COR-L47 (cell line): ENCODE results near the gene CLDN3.
A peak's percentile ranks its signal among the peaks of the same experiment; 100 is the strongest.

ENCODE experiments used
- DNase-seq: peaks from one replicate; lab custom pipeline; 2025; lab: John Stamatoyannopoulos, UW

CLDN3 gene

GRCh38 chr7:73770860-73771670 is 995 bp upstream of the CLDN3 start:
- no peak for DNase-seq

DNA sequence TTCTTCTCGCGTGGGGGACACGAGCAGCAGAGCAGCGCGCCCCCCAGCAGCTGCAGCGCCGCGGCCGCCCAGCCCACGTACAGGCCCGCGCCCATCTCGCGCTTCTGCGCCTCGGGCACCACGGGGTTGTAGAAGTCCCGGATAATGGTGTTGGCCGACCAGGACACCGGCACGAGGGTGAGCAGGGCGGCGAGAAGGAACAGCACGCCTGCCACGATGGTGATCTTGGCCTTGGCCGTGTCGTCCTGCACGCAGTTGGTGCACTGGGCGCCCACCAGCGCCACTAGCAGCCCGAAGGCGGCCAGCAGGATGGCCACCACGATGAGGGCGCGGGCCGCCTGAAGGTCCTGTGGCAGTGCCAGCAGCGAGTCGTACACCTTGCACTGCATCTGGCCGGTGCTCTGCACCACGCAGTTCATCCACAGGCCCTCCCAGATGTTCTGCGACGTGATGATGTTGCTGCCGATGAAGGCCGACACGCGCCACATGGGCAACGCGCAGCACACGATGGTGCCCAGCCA is 529 bp downstream of the CLDN3 start:
- peak; percentile 32 for DNase-seq

DNA sequence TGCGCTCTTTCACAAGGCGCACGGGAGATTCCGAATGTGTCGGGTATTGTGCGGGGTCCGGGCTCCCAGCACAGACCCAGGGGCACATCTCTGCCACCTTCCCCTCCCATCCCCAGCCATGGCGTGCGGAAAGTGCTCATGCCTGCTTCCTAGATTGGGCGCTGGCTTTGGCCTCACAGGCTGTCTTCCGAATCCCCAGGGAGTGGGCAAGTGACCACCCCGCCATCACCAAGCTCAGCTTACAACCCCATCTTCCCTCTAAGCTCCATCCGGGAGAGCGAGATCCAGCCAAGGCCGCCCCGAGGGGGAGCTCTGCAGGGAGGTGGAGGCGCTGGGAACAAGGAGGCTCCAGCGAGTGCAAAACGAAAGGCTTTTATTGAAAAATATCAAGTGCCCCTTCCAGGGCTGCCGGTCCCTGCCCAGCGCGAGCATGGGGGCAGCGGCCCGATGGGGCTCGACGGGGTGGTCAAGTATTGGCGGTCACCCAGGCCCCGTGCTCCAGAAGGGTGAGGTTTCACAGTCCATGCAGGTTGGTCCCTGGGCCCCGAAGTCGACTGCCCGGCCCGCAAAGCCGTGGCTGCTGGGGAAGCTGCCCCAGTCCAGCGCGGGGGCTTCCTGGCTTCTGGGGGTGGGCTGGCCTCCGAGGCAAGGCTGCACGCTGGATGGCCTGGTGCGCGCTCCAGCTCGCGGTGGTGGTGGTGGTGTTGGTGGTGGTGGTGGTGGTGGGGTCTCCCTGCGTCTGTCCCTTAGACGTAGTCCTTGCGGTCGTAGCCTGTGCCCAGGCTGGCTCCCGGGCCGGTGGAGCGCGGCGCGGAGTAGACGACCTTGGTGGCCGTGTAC is 1.2 kb downstream of the CLDN3 start:
- no peak for DNase-seq

DNA sequence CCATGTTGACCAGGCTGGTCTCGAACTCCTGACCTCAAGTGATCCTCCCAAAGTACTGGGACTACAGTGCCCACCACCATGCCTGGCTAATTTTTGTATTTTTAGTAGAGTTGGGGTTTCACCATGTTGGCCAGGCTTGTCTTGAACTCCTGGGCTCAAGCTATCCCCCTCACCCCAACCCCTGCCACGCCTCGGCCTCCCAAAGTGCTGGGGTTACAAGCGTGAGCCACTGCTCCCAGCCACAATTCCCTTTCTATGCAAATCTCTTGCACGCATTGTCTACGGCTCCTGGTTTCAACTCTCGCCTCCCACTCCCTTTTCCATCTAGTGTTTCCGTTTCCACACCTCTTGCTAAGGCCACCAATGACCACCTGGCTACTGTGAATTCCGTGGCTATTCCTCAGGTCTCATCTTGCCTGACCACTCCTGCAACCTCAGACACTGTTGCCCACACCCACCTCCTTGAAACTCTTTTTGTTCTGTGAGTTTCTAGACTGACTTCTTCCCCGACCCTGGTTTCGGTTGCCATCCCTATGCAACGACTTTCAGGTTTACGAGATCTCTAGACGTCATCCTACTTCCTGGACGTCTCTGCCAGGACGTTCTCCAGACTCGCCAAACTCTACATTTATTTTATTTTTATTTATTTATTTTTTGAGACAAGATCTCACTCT is 3.4 kb downstream of the CLDN3 start:
- no peak for DNase-seq

GRCh38 chr7:73762659-73762999 is 7.4 kb downstream of the CLDN3 start:
- no peak for DNase-seq

DNA sequence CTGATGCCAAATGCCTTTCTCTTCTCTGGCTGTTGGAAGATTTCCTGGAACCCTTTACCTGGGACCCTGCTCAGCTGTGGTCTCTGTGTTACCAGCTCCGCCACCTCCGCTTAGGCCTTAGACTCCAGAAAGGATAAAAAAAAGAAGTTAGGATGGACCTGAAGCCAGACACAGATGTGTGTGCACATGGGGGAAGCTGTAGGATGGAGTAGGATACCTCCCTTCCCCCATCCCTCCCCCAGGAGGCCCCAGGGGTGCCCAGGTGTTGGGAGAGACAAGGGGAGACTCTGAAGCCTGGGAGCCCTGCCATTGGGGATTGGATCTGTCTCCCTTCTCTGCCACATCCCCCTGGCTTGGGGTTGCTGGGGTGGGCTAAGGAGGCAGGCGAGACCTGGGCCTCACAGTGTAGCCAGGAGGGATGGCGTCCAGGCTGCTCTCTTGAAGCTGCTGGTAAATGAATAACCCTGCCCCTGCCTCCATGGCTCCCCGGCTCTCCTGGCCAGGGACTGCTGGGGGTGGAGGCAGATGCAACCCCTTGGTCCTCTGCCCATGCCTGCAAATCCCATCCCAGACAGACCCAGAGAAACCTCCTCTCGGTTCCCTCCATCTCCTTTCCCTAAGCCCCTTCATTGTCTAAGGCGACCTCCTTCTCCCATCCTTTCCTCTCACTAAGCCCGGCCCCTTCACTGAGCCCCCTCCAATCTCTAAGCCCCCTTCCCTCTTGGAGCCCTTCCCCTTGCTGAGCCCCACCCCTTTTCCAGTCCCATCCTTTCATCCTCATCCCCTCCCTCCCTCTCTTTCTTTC is 8.0 kb downstream of the CLDN3 start:
- no peak for DNase-seq

- no peak for DNase-seq
Observed at GRCh38 chr7:73758581-73759138, 11.4 kb downstream of the CLDN3 start.

DNA sequence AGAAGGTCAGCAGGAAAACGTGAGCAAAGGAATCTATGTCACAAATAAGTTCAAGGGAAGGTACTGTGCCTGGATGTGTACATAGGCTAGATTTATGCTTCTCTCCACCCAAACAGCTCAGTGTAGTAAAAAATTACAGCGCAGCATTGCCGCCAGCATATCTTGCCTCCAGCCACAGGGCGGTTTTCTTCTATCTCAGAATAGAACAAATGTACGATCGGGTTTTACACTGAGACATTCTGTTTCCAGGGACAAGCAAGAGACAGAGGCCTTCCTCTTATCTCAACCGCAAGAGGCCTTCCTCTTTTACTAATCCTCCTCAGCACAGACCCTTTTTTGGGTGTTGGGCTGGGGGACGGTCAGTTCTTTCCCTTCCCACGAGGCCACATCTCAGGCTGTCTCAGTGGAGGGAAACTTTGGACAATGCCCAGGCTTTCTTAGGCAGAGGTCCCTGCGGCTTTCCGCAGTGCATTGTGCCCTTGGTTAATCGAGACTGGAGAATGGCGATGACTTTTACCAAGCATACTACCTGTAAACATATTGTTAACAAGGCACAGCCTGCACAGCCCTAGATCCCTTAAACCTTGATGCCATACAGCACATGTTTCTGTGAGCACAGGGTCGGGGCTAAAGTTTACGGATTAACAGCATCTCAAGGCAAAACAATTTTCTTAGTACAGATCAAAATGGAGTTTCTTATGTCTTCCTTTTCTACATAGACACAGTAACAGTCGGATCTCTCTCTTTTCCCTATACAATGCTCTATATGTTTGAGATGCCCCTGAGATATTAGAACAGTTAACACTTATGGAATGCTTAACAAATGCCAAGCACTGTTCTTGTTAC is 19.9 kb downstream of the CLDN3 start:
- no peak for DNase-seq

DNA sequence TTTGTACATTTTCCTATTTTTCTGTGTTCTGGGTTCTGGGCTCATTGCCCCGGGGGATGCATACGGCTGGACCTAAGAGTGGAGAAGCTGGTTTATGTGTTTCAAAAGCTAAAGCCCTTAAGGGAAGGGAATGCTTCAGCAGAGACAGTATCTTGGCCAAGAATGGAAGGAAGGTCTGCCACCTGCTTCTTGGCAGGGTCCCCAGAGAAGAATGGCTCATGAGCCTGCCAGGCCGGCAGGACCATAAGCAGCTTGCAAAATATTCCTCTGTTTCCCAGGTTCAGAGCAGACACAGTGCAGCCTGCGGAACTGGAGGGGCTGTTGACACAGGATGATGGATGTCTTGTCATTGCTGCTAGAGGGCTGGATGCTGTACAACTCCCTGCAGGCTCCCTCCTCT is 23.7 kb downstream of the CLDN3 start:
- no peak for DNase-seq

- DNase-seq: peak; percentile 98
Observed at GRCh38 chr7:73742753-73743641, 27.1 kb downstream of the CLDN3 start.

DNA sequence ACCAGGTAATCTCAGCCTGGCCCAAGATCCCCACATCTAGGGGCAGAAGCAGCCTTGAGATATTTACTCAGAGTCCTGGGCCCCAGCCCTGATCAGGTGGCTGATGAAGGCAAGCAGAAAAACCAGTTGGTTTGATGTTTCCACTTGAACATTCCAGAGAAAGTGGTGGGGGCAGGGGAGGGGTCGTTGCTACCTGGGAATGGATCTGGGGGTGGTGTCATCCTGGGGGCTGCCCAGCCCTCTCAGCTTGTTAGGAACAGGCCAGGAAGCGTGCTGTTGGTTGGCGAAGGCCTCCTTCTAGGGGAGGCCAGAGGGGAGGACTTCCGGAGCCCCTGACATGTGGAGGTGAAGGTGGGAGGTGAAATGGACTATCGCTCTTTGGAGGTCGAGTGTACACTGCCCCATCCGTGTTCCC is 27.7 kb downstream of the CLDN3 start:
- no peak for DNase-seq

DNA sequence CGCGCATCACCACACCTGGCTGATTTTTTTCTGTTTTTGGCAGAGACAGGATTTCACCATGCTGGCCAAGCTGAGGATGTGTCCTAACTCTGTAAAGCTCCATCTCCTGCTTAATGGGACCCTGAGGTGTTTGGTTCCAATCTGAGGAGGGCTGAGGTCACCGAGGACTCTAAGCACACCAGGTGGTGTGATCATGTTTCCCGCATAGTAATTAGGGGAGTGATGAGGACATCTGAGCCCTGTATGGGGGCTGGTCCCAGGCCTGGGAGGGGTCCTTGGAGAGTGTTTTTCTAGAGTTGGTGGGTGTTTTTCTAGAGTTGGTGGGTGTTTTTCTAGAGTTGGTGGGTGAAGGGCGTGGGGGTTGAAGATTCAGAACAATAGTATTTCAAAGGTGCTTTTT is 28.5 kb downstream of the CLDN3 start:
- DNase-seq: peak; percentile 47

GRCh38 chr7:73740771-73741170 is 29.3 kb downstream of the CLDN3 start:
- DNase-seq: no peak

- DNase-seq: no peak
Observed at GRCh38 chr7:73740212-73740611, 29.9 kb downstream of the CLDN3 start.

DNA sequence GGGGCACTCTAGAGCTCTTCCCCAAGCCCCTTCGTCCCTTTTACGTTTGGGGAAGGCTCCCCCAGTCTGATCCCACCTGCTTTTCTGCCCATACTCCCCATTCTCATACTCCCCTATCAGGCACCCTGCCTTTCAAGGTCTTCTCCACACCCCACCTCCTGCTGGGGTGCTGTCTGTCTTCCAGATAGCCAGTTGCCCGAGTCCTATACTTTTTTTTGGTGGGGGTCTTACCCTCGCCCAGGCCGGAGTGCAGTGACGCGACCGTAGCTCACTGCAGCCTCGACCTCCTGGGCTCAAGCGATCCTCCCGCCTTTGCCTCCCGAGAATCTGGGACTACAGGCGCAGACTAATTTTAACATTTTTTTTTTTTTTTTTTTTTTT is 30.7 kb downstream of the CLDN3 start:
- DNase-seq: no peak

DNA sequence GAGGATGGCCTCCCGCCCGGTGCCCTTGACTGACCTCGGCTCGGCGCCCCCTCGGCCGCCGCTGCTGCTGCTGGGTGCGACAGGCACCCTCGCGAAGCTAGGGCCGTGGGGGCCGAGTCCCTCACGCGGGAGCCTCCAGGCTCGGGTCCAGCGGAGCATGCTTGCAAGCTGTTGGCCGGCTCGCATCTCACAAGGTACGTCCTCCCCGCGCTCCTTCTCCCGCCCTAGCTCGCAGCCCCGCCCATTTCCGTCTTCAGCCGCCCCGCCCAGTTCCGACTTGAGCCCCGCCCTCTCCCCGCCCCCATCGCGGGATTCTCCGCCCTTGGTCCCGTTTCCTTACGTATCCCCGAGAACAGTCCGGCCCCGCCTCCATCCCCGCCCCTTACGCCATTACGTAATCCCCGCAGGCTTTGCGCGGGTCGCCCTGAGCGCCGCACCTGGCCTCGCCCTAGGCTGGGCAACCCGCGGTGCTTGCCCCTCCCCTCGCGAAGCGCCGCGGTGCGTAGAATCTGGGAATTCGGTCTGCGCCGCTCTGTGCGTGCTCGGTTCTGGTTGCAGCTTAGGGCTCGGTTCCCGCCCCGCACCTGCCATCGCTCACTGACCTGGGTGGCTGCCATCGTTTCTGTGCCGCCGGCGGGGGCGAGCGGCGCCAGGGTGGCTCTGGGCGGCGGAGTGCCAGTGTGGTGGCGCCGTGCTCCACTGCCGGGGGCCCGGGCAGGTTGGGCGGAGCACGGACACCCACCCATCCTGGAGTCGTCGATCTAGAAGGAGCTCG is 31.3 kb downstream of the CLDN3 start, which contains the start of gene ABHD11:
Gene ABHD11 (minus strand): TSS at position 191 of the 775 bp plus-strand sequence. CDS start 32 bp downstream, at position 159.
- peak; percentile 98 for DNase-seq

DNA sequence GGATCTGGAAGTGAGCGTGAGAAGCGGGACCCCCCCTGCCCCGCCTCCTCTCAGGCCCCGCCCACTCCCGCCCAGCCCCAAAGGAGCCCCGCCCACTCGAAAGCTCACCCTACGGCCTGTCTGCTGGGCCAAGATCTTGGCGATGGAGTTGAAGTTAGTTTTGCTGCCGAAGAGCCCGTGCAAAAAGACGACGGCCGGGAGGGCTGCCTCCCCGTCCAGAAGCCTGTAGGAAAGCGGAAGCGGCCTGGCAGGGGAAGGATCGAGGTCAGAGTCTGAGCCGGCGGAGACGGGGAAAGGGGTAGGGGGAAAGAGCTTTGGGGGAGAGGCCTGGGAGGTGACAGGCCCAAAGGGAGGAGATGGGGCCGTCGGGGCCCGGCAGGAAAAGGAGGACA is 31.9 kb downstream of the CLDN3 start:
- peak; percentile 58 for DNase-seq

- no peak for DNase-seq
Observed at GRCh38 chr7:73737491-73738219, 32.4 kb downstream of the CLDN3 start.
